HG02840 (cell line): ENCODE results near the gene HID1.
"Not testable (repeated sequence)": the region's sequence is repeated elsewhere in the genome, so short reads cannot be mapped to it uniquely, and the experiment has no call there.

Experiments used
- ATAC-seq: cut with Tn5 transposase; IDR thresholded peaks from one replicate; pipeline ENCODE4 v1.9.1; 2021; ENCODE audit warnings: mild to moderate bottlenecking, moderate library complexity, moderate number of reproducible peaks; ENCODE audit not compliant: unreplicated experiment, low FRiP score

The HID1 gene

GRCh38 chr17:74971069-74971841 lies 1.3 kb downstream of the HID1 start:
- no peak for ATAC-seq

- no peak for ATAC-seq
These were observed 2.2 kb downstream of the HID1 start for GRCh38 chr17:74970395-74970794.

GRCh38 chr17:74969501-74969900 lies 3.1 kb downstream of the HID1 start:
- ATAC-seq, result not testable (repeated sequence)

GRCh38 chr17:74968361-74968780 lies 4.2 kb downstream of the HID1 start:
- no peak for ATAC-seq

GRCh38 chr17:74964988-74965622 lies 7.5 kb downstream of the HID1 start:
- ATAC-seq, result no peak

GRCh38 chr17:74964246-74964761 lies 8.3 kb downstream of the HID1 start:
- ATAC-seq, result no peak

- ATAC-seq, result no peak
These were observed 8.9 kb downstream of the HID1 start for GRCh38 chr17:74963656-74964055.

- no peak for ATAC-seq
These were observed 9.8 kb downstream of the HID1 start for GRCh38 chr17:74962622-74963394.

GRCh38 chr17:74961657-74962350 lies 10.8 kb downstream of the HID1 start:
- ATAC-seq, result no peak

- ATAC-seq, result no peak
These were observed 11.8 kb downstream of the HID1 start for GRCh38 chr17:74960570-74961342.

- no peak for ATAC-seq
These were observed 12.6 kb downstream of the HID1 start for GRCh38 chr17:74959826-74960515.

- no peak for ATAC-seq
These were observed 14.4 kb downstream of the HID1 start for GRCh38 chr17:74957935-74958740.

GRCh38 chr17:74956093-74956492 lies 16.5 kb downstream of the HID1 start:
- no peak for ATAC-seq

- no peak for ATAC-seq
These were observed 17.7 kb downstream of the HID1 start for GRCh38 chr17:74954665-74955421.

GRCh38 chr17:74954115-74954514 lies 18.4 kb downstream of the HID1 start:
- no peak for ATAC-seq

GRCh38 chr17:74953134-74953687 lies 19.3 kb downstream of the HID1 start:
- ATAC-seq, result no peak

GRCh38 chr17:74952431-74953133 lies 20.0 kb downstream of the HID1 start:
- ATAC-seq, result no peak
